Stimulated activated CD4-positive, alpha-beta T cell treated with anti-CD3 and anti-CD28 coated beads, TNF-alpha, amount 100 ng/mL, for 4 hours (primary cell): ENCODE results near the gene ZNF490.

Source experiments
- DNase-seq, 3 experiments: peaks; one replicate each; pipeline ENCODE4 v3.0.0-alpha.2; 2020; ENCODE audit warnings: low read depth in 3 of 3

ZNF490 gene

DNA sequence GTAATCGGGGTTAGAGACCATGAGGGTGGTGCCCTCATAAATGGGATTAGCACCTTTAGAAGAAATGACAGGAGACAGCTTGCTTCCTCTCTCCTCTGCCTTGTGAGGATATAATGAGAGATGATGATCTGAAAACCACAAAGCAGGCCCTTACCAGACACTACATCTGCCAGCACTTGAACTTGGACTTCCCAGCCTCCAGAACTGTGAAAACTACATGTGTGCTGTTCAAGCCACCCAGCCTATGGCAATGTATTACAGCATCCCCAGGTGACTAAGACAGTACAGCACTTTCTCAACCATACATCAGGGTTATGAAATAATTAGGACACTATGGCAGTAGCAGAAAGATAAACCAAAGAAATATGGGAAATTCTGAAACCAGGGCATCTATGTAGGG lies 66.8 kb downstream of the ZNF490 start:
- no peak for DNase-seq
